Tibial nerve (tissue), 3 donors: ENCODE data around the gene CORO1C.

ENCODE experiments used
- POLR2A ChIP-seq, 2 donors: fragments of 450-650 bp; IDR thresholded peaks; one replicate each; pipeline ENCODE4 v1.6.1; 2017; ENCODE audit warnings: antibody characterized with exemption in 2 of 2, mild to moderate bottlenecking in 2 of 2, moderate library complexity in 2 of 2
- TF ChIP-seq, protein P1 (sequence below), 5 experiments: fragments of 200-600 bp in 3 of 5; fragments of 450-650 bp in 2 of 5; sonication (generic) in 3 of 5; IDR thresholded peaks; one replicate each; pipeline ENCODE4 v1.5.1; 2016 to 2019; ENCODE audit warnings: antibody characterized with exemption in 5 of 5, mild to moderate bottlenecking in 3 of 5, moderate library complexity in 2 of 5

DNA sequence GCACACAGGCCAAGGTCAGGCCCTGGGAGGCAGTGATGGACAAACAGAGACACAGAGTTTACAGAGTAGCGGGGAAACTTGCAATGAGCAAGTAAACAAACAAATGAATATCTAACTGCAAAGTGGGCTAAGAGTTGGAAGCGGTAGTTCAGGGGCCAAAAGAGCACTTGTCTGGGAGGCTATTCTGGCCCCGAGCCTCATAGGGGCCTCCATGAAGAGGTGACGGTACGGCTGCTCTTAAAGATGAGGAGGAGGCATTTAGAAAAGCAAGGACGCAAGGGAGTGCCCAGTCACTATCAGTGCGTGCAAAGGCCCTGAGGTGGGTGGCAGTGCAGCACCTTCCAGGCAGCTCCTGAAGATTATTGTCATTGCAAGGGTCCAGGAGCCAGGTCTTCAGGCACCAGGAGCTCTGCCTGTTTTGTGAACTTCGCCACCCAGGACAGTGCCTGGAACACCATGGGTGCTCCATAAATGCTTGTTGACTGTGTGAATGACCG lies 129.1 kb downstream of the CORO1C start:
- no peak for TF ChIP-seq POLR2A (IDR thresholded peaks at IDR 0.05)
- TF ChIP-seq, protein P1, sequence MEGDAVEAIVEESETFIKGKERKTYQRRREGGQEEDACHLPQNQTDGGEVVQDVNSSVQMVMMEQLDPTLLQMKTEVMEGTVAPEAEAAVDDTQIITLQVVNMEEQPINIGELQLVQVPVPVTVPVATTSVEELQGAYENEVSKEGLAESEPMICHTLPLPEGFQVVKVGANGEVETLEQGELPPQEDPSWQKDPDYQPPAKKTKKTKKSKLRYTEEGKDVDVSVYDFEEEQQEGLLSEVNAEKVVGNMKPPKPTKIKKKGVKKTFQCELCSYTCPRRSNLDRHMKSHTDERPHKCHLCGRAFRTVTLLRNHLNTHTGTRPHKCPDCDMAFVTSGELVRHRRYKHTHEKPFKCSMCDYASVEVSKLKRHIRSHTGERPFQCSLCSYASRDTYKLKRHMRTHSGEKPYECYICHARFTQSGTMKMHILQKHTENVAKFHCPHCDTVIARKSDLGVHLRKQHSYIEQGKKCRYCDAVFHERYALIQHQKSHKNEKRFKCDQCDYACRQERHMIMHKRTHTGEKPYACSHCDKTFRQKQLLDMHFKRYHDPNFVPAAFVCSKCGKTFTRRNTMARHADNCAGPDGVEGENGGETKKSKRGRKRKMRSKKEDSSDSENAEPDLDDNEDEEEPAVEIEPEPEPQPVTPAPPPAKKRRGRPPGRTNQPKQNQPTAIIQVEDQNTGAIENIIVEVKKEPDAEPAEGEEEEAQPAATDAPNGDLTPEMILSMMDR (IDR thresholded peaks at IDR 0.05), result no peak
